B cell (primary cell): ENCODE data around the gene ADAMTS18. TPM values are rescaled to one million over a fixed set of nuclear protein-coding genes. Genes with fewer than 3 reads are reported as not detected.

Experiments
- ATAC-seq: fragments of 200-7000 bp; cut with Tn5 transposase; one replicate; pipeline ENCODE4 v1.10.0; 2021; ENCODE audit warnings: low read depth, mild to moderate bottlenecking, moderate number of reproducible peaks, moderate library complexity
- CTCF ChIA-PET: fragments of 350-600 bp; sonication (Branson Sonifier 250); formaldehyde crosslinking; loops from one replicate; lab custom pipeline; 2021; ENCODE audit warnings: antibody characterized with exemption, inconsistent platforms; lab: Charles Lee
- POLR2A ChIA-PET: fragments of 350-600 bp; sonication (Branson Sonifier 250); formaldehyde crosslinking; loops from one replicate; lab custom pipeline; 2021; ENCODE audit warnings: antibody characterized with exemption; lab: Charles Lee
- DNase-seq: peaks from one replicate; pipeline ENCODE4 v3.0.0; 2013
- H2AFZ ChIP-seq: 2 replicates; pipeline ENCODE4 v1.6.1; 2012; ENCODE audit warnings: mild to moderate bottlenecking, low read depth, low read length; ENCODE audit not compliant: insufficient read depth, poor library complexity, severe bottlenecking
- H3K27ac ChIP-seq, 2 donors: 1 replicate in 1 of 2; 2 replicates in 1 of 2; pipeline ENCODE4 v1.5.1; 2012 to 2013; ENCODE audit warnings: low read length in 2 of 2, mild to moderate bottlenecking in 2 of 2, moderate library complexity in 1 of 2
- H3K27me3 ChIP-seq, 4 experiments: fragments of 200-600 bp in 1 of 4; sonication (generic) in 1 of 4; replicated peaks in 1 of 4; 1 replicate in 2 of 4; 2 replicates in 2 of 4; pipeline versions ENCODE4 v1.6.1 to v1.7.0; 2013 to 2016; ENCODE audit warnings: low read length in 3 of 4, mild to moderate bottlenecking in 2 of 4, mixed read lengths in 1 of 4, moderate library complexity in 1 of 4; ENCODE audit not compliant: insufficient read depth in 4 of 4, control insufficient read depth in 3 of 4; ENCODE audit errors: control extremely low read depth in 1 of 4
- H3K36me3 ChIP-seq, 2 experiments: replicated peaks in 1 of 2; 1 replicate in 1 of 2; 2 replicates in 1 of 2; pipeline versions ENCODE4 v1.6.1 to v1.7.1; 2013; ENCODE audit warnings: low read length in 1 of 2; ENCODE audit not compliant: insufficient read depth in 2 of 2, control insufficient read depth in 1 of 2; ENCODE audit errors: control extremely low read depth in 1 of 2, extremely low read depth in 1 of 2
- H3K4me1 ChIP-seq, 2 donors: fragments of 200-600 bp in 1 of 2; sonication (generic) in 1 of 2; 1 replicate in 1 of 2; 2 replicates in 1 of 2; pipeline versions ENCODE4 v1.5.1 to v1.6.1; 2013 to 2017; ENCODE audit warnings: low read length in 2 of 2; ENCODE audit not compliant: control insufficient read depth in 2 of 2, insufficient read depth in 2 of 2
- H3K4me2 ChIP-seq: replicated peaks from 2 replicates; pipeline ENCODE3; 2012; ENCODE audit warnings: mild to moderate bottlenecking, low read depth, low read length; ENCODE audit not compliant: poor library complexity, severe bottlenecking
- H3K4me3 ChIP-seq, 5 experiments: fragments of 200-600 bp in 1 of 5; sonication (generic) in 1 of 5; 1 replicate in 3 of 5; 2 replicates in 2 of 5; pipeline versions ENCODE4 v1.5.1 to v1.7.0; 2011 to 2016; ENCODE audit warnings: low read length in 4 of 5, mild to moderate bottlenecking in 4 of 5, low read depth in 2 of 5, control low read depth in 1 of 5, moderate library complexity in 1 of 5; ENCODE audit not compliant: insufficient read depth in 1 of 5; ENCODE audit errors: control extremely low read depth in 1 of 5, extremely low read depth in 1 of 5
- H3K79me2 ChIP-seq: fragments of 200-600 bp; sonication (generic); one replicate; pipeline ENCODE4 v1.6.0; 2016; ENCODE audit warnings: low read length; ENCODE audit not compliant: control insufficient read depth, insufficient read depth
- H3K9ac ChIP-seq: fragments of 200-600 bp; sonication (generic); 2 replicates; pipeline ENCODE4 v1.6.1; 2017; ENCODE audit warnings: mild to moderate bottlenecking, low read length, moderate library complexity
- H3K9me3 ChIP-seq, 3 donors: one replicate each; pipeline versions ENCODE4 v1.6.1 to v1.7.1; 2013; ENCODE audit warnings: low read length in 2 of 3; ENCODE audit not compliant: control insufficient read depth in 2 of 3, insufficient read depth in 1 of 3; ENCODE audit errors: control extremely low read depth in 1 of 3
- H4K20me1 ChIP-seq: 2 replicates; pipeline ENCODE4 v1.6.0; 2012; ENCODE audit warnings: mild to moderate bottlenecking, low read length; ENCODE audit not compliant: insufficient read depth, control insufficient read depth, poor library complexity, severe bottlenecking
- H3K27ac Mint-ChIP-seq: one replicate; pipeline ENCODE4 v1.8.0; 2021; ENCODE audit warnings: mixed read lengths
- H3K27me3 Mint-ChIP-seq: one replicate; pipeline ENCODE4 v1.8.0; 2021; ENCODE audit warnings: mixed read lengths
- H3K4me1 Mint-ChIP-seq: one replicate; pipeline ENCODE4 v1.8.0; 2021; ENCODE audit warnings: mixed read lengths
- H3K4me3 Mint-ChIP-seq: one replicate; pipeline ENCODE4 v1.8.0; 2021; ENCODE audit warnings: mixed read lengths
- H3K9me3 Mint-ChIP-seq: one replicate; pipeline ENCODE4 v1.8.0; 2022; ENCODE audit warnings: mixed read lengths; ENCODE audit not compliant: insufficient read depth
- CTCF ChIP-seq: fragments of 200-600 bp; IDR thresholded peaks from one replicate; pipeline ENCODE4 v1.8.0; 2022; ENCODE audit warnings: antibody characterized with exemption, mild to moderate bottlenecking
- EZH2 ChIP-seq: IDR thresholded peaks from 2 replicates; pipeline ENCODE4 v1.6.1; 2012; ENCODE audit warnings: borderline replicate concordance, low read depth, mild to moderate bottlenecking, moderate library complexity, low read length; ENCODE audit not compliant: insufficient read depth, poor library complexity, severe bottlenecking
- WGBS: methylation state at CpG from one replicate; pipeline ENCODE4 v1.1.5; 2013; ENCODE audit warnings: missing lambda C conversion rate; ENCODE audit not compliant: insufficient coverage; 5-methylcytosine and 5-hydroxymethylcytosine counted together
- intact Hi-C: fragments of 100-400 bp; cut with micrococcal nuclease; formaldehyde crosslinking; loops from one replicate; pipeline ENCODE4 v1.10.0; 2022
- polyA plus RNA-seq: library from polyadenylated mRNA; depleted of rRNA; stranded (reverse); fragments of >200 nt; gene quantifications from 2 replicates; pipeline ENCODE4 v1.2.3, GENCODE V29; 2012
- total RNA-seq, 2 donors: library from RNA; stranded (reverse); fragments of 120-200 nt in 1 of 2; gene quantifications; 1 replicate in 1 of 2; 2 replicates in 1 of 2; pipeline versions ENCODE4 v1.2.3 to v1.2.4, GENCODE V29; 2013 to 2022

ADAMTS18 gene
- total and polyA plus RNA-seq, 2 donors (not counting 1 experiment from before 2014, with no cell fraction given): not detected

GRCh38 chr16:77433146-77433545, 1.7 kb downstream of the ADAMTS18 start:
- ATAC-seq: no peak
- H3K27me3 Mint-ChIP-seq: peaks cover 54% of the 10 kb centered on the region
- no peaks in the 10 kb centered on the region for H3K9me3 Mint-ChIP-seq

DNA sequence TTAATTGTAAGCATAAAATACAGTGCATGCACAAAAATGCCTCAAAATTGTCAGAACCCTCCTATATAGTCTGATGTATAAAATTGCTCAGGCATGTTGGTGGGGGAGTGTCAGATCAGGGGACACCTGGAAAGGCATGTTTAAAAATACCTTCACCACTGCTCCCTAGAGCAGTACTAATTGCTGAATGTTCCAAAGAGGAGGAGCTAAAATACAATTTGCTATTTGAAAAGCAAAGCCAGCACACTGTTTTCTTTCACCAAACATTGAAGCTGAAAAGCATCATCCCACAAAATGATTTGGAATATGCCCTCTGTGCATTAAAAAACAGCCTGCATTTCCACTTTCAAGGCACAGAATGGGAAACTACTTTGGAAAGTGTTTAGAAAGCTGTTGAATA, 2.6 kb downstream of the ADAMTS18 start:
- Histone ChIP-seq H3K79me2 (no peaks in the 10 kb centered on the region), H3K4me3 (no peak overlapping the region), H3K9me3 (no peaks in the 10 kb centered on the region), H3K27me3 (peaks cover 0 to 19% (median 13%) of the 10 kb centered on the region in 4 experiments), H3K9ac (no peak overlapping the region), H3K4me1 (no peaks in the 10 kb centered on the region), H3K27ac (no peak overlapping the region), H4K20me1 (no peaks in the 10 kb centered on the region), H3K36me3 (no peaks in the 10 kb centered on the region), H3K4me2 (no peak overlapping the region), H2AFZ (no peak overlapping the region)
- POLR2A ChIA-PET: no interaction called here
- intact Hi-C loops: no loop called here
- Mint-ChIP-seq H3K4me3 (no peak overlapping the region), H3K27me3 (peaks cover 50% of the 10 kb centered on the region), H3K4me1 (no peaks in the 10 kb centered on the region), H3K9me3 (no peaks in the 10 kb centered on the region), H3K27ac (no peak overlapping the region)
- DNase-seq (no peak), ATAC-seq (no peak)
- CTCF ChIA-PET: no interaction called here
- no peak for TF ChIP-seq EZH2

More at GRCh38 chr16:77433146-77433545, 1.7 kb downstream of the ADAMTS18 start:
- Histone ChIP-seq H3K79me2 (no peaks in the 10 kb centered on the region), H3K4me1 (no peaks in the 10 kb centered on the region), H3K4me3 (no peak overlapping the region), H3K27me3 (peaks cover 0 to 19% (median 13%) of the 10 kb centered on the region in 4 experiments), H4K20me1 (no peaks in the 10 kb centered on the region), H3K4me2 (no peak overlapping the region), H3K36me3 (no peaks in the 10 kb centered on the region), H3K27ac (no peak overlapping the region), H3K9ac (no peak overlapping the region), H3K9me3 (no peaks in the 10 kb centered on the region), H2AFZ (no peak overlapping the region)
- Mint-ChIP-seq H3K4me3 (no peak overlapping the region), H3K4me1 (no peaks in the 10 kb centered on the region), H3K27ac (no peak overlapping the region)
- intact Hi-C loops: no loop called here
- DNase-seq: no peak
- ChIA-PET CTCF (no interaction called here), POLR2A (no interaction called here)
- 82% methylated on average over 2 of the region's 6 CpGs for WGBS
- TF ChIP-seq EZH2 (no peak), CTCF (no peak)
